ENCODE measurements around the gene RPL6.

- TF ChIP-seq ZNF8 (CRISPR knock-in tag; IDR thresholded peaks at IDR 0.05): no peak
- TF ChIP-seq PATZ1 (CRISPR knock-in tag; IDR thresholded peaks at IDR 0.05; ENCODE audit: borderline replicate concordance): no peak
- TF ChIP-seq, protein P1, sequence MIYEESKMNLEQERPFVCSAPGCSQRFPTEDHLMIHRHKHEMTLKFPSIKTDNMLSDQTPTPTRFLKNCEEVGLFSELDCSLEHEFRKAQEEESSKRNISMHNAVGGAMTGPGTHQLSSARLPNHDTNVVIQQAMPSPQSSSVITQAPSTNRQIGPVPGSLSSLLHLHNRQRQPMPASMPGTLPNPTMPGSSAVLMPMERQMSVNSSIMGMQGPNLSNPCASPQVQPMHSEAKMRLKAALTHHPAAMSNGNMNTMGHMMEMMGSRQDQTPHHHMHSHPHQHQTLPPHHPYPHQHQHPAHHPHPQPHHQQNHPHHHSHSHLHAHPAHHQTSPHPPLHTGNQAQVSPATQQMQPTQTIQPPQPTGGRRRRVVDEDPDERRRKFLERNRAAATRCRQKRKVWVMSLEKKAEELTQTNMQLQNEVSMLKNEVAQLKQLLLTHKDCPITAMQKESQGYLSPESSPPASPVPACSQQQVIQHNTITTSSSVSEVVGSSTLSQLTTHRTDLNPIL (CRISPR knock-in tag; IDR thresholded peaks at IDR 0.05; ENCODE audit: low read depth): no peak
- no peak for TF ChIP-seq ZNF70 (CRISPR knock-in tag; IDR thresholded peaks at IDR 0.05)
- TF ChIP-seq TOX (CRISPR knock-in tag; IDR thresholded peaks at IDR 0.05; ENCODE audit: borderline replicate concordance): no peak
- no peak for TF ChIP-seq ZFP3 (CRISPR knock-in tag; IDR thresholded peaks at IDR 0.05)
- no peak for TF ChIP-seq TCF4 (CRISPR knock-in tag; IDR thresholded peaks at IDR 0.05; ENCODE audit: borderline replicate concordance)
- no peak for TF ChIP-seq SNAI2 (CRISPR knock-in tag; IDR thresholded peaks at IDR 0.05)
- no peak for TF ChIP-seq OSR1 (CRISPR knock-in tag; IDR thresholded peaks at IDR 0.05)
- no peak for TF ChIP-seq RARB (CRISPR knock-in tag; IDR thresholded peaks at IDR 0.05)
- TF ChIP-seq ARNTL (CRISPR knock-in tag; IDR thresholded peaks at IDR 0.05; ENCODE audit: borderline replicate concordance, low read depth): no peak
- no peak for TF ChIP-seq CSRNP3 (CRISPR knock-in tag; IDR thresholded peaks at IDR 0.05)
Measured at GRCh38 chr12:112421363-112421762, 12.0 kb upstream of the RPL6 start.

Measured in SK-N-SH treated with all-trans-retinoic acid at 6 μM for 48 hours (cell line).